Muscle of arm (tissue), 12 donors: ENCODE results near the gene SOAT2. TPM values are rescaled to one million over a fixed set of nuclear protein-coding genes. Genes with fewer than 3 reads are reported as not detected.
"Not testable (repeated sequence)": the region's sequence is repeated elsewhere in the genome, so short reads cannot be mapped to it uniquely, and the experiment has no call there.

Source experiments
- DNase-seq: peaks from one replicate; pipeline ENCODE4 v3.0.0-alpha.2; 2013
- polyA plus RNA-seq, 12 donors: library from polyadenylated mRNA; unstranded; fragments of 120-200 nt; gene quantifications; one replicate each; pipeline ENCODE4 v1.2.1, GENCODE V29; 2013; ENCODE audit not compliant: insufficient read length in 12 of 12

The SOAT2 gene
- polyA plus RNA-seq, 12 donors: 0.13 to 8.0 (median 0.24) TPM; not detected in 1

GRCh38 chr12:53133722-53134121 lies 30.4 kb downstream of the SOAT2 start:
- DNase-seq: no peak

- DNase-seq: no peak
Measured at GRCh38 chr12:53143355-53143754, 40.1 kb downstream of the SOAT2 start.

GRCh38 chr12:53145383-53146260 lies 42.3 kb downstream of the SOAT2 start:
- no peak for DNase-seq

- no peak for DNase-seq
Measured at GRCh38 chr12:53147181-53147580, 43.9 kb downstream of the SOAT2 start.

GRCh38 chr12:53147653-53148052 lies 44.4 kb downstream of the SOAT2 start:
- DNase-seq: no peak

- DNase-seq: no peak
Measured at GRCh38 chr12:53151039-53151438, 47.8 kb downstream of the SOAT2 start.

- DNase-seq: no peak
Measured at GRCh38 chr12:53152390-53152789, 49.1 kb downstream of the SOAT2 start.

GRCh38 chr12:53159195-53159839 lies 56.0 kb downstream of the SOAT2 start:
- peak; percentile 73 for DNase-seq

- no peak for DNase-seq
Measured at GRCh38 chr12:53160000-53160399, 56.7 kb downstream of the SOAT2 start.

GRCh38 chr12:53160673-53161072 lies 57.4 kb downstream of the SOAT2 start:
- no peak for DNase-seq

GRCh38 chr12:53161119-53161911 lies 58.0 kb downstream of the SOAT2 start:
- no peak for DNase-seq

GRCh38 chr12:53163008-53163407 lies 59.7 kb downstream of the SOAT2 start:
- not testable (repeated sequence) for DNase-seq

- DNase-seq: no peak
Measured at GRCh38 chr12:53166837-53167236, 63.6 kb downstream of the SOAT2 start.

GRCh38 chr12:53169644-53170043 lies 66.4 kb downstream of the SOAT2 start:
- DNase-seq: no peak

GRCh38 chr12:53170215-53170614 lies 66.9 kb downstream of the SOAT2 start:
- DNase-seq: no peak

GRCh38 chr12:53170876-53171724 lies 67.8 kb downstream of the SOAT2 start:
- no peak for DNase-seq

GRCh38 chr12:53171725-53172329 lies 68.5 kb downstream of the SOAT2 start:
- DNase-seq: no peak

- no peak for DNase-seq
Measured at GRCh38 chr12:53172352-53172751, 69.1 kb downstream of the SOAT2 start.

GRCh38 chr12:53173085-53173715 lies 69.9 kb downstream of the SOAT2 start:
- no peak for DNase-seq
